ENCODE results near the gene PGP. TPM values are rescaled to one million over a fixed set of nuclear protein-coding genes. Genes with fewer than 3 reads are reported as not detected.

PGP gene
- polyA plus RNA-seq, 1 donor from 2014 or later, result 6.4 TPM

DNA sequence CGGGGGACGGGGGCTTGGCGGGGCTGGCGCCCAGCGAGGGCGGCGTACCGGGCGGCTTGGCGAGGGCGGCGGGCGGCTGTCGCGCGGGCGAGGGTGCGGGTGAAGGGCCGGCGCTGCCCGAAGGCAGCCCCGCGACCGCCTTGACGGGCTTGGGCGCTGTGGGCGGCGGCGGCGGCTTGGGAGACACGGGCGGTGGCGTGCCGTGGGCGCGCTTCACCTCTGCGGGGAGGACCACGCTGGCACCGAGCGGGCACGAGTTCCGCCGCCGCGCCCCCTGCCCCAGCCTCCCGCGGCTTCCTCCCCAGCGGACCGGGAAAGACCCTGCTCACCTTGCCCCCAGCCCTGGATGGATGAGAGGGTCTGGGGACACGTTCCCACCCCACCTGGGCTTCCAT is 35.5 kb downstream of the PGP start:
- H3K27me3 Mint-ChIP-seq, result no peaks in the 10 kb centered on the region
- H3K36me3 Mint-ChIP-seq, result peaks cover 4% of the 10 kb centered on the region
- no peaks in the 10 kb centered on the region for H3K9me3 Mint-ChIP-seq
- no peak overlapping the region for H3K4me3 Mint-ChIP-seq
- peaks cover 0 to 2% (median 0%) of the 10 kb centered on the region in 3 donors for H3K4me1 Mint-ChIP-seq
- no peak overlapping the region for H3K27ac Mint-ChIP-seq

DNA sequence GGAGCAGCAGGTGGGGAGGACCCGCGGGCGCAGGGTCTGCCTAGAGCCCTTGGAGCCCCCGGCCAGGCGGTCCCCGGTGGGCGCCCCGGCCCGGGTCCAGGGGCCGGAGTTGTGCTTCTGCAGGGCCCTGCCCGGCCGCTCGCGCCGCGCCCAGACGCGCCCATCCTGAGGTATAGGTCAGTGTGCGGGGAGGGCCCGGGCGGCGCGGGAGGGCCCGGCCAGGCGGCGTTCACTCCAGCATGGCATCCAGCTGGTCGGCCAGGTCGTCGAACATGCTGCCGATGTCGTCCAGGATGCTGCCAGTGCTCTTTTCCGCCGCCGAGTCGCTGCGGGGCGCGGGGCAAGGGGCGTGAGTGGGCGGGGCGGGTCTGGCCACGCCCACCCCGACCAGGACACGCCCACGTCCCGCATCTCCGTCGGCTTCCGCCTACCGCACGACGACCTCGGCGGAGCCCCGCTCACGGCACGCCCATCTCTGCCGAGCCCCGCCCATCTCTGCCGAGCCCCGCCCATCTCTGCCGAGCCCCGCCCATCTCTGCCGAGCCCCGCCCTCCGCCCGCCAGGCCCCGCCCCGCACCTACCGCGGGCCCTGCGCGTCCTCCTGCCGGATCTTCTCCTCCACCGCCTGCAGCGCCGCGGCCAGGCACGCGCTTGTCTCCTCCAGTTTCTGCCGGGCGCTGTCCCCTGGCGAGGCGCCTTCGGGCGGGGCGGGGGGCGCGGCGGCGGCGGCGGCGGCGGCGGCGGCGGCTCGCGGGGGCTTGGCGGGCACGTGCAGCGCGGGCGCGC is 36.1 kb downstream of the PGP start:
- Mint-ChIP-seq H3K27me3 (no peaks in the 10 kb centered on the region), H3K4me1 (peaks cover 0 to under 1% (median 0%) of the 10 kb centered on the region in 3 donors), H3K9me3 (no peaks in the 10 kb centered on the region), H3K4me3 (no peak overlapping the region), H3K27ac (no peak overlapping the region), H3K36me3 (peaks cover 6% of the 10 kb centered on the region)

DNA sequence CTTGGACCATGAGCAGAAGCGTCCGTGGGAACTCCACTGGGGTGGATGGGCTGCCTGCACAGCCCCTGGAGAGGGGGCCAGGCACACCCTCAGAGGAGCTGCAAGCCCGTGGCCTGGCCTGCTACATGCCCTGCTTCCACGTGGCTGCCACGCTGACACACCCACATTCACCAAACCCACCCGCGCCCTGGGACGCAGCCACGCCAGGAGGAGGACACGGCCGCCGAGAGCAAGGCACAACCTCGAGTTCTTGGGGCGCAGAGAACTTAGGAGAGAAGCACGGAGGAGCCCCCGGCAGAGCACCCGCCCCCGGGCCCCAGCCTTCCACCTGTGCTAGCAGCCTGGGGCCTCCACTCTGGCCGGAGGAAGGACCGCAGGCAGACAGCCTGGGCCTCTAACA is 37.1 kb downstream of the PGP start:
- Mint-ChIP-seq H3K27ac (no peak overlapping the region), H3K27me3 (no peaks in the 10 kb centered on the region), H3K4me3 (peak overlapping the region in 1 of 4 donors; percentile 60), H3K4me1 (no peaks in the 10 kb centered on the region), H3K36me3 (peaks cover 6% of the 10 kb centered on the region), H3K9me3 (no peaks in the 10 kb centered on the region)

DNA sequence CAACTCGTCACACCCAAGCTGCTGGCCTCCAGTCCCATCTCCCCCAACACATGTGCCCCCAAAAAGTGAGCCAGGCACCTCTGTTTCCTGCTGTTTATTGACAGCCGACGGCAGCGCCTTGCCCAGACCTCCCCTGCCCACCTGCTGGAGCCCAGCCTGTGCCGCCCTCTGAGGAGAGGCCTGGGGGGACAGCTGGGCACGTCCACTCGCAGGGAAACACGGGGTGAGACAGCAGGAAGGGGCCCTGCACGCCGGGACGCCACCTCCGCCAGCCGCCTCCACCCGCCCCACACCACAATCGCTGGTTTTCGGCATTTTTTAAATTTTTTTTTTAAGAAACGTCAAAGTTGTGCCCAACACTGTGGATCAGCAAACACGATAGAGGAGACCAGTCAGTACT is 37.5 kb downstream of the PGP start:
- no peaks in the 10 kb centered on the region for H3K4me1 Mint-ChIP-seq
- H3K9me3 Mint-ChIP-seq, result no peaks in the 10 kb centered on the region
- no peaks in the 10 kb centered on the region for H3K27me3 Mint-ChIP-seq
- no peak overlapping the region for H3K27ac Mint-ChIP-seq
- peaks cover 6% of the 10 kb centered on the region for H3K36me3 Mint-ChIP-seq
- H3K4me3 Mint-ChIP-seq, result no peak overlapping the region

DNA sequence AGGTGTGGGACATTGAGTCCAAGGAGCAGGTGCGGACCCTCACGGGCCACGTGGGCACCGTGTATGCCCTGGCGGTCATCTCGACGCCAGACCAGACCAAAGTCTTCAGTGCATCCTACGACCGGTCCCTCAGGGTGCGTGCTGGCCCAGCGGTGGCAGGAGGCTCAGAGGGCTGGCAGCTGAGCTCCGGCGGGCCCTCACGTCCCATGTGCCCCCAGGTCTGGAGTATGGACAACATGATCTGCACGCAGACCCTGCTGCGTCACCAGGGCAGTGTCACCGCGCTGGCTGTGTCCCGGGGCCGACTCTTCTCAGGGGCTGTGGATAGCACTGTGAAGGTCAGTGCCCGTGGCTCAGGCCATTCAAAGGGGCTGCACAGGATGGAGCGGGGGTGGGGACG is 38.6 kb downstream of the PGP start:
- peak overlapping the region in 1 of 4 donors; percentile 28 for H3K4me3 Mint-ChIP-seq
- peaks cover 6% of the 10 kb centered on the region for H3K36me3 Mint-ChIP-seq
- H3K4me1 Mint-ChIP-seq, result no peaks in the 10 kb centered on the region
- H3K27me3 Mint-ChIP-seq, result no peaks in the 10 kb centered on the region
- H3K27ac Mint-ChIP-seq, result no peak overlapping the region
- H3K9me3 Mint-ChIP-seq, result no peaks in the 10 kb centered on the region

DNA sequence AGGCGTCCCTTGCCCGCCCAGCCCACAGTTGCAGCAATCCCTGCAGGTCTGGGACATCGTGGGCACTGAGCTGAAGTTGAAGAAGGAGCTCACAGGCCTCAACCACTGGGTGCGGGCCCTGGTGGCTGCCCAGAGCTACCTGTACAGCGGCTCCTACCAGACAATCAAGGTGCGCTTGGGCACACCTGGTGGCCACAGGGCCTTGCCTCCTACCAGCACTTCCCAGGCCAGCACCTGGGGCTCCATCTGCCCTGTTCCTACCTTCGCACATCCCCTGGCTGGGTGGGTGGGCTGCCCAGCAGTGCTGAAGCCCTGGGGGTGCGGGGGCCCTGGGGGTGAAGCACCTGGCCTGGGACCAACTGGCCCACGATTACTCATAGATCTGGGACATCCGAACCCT is 39.2 kb downstream of the PGP start:
- H3K9me3 Mint-ChIP-seq, result no peaks in the 10 kb centered on the region
- H3K36me3 Mint-ChIP-seq, result peaks cover 6% of the 10 kb centered on the region
- H3K4me3 Mint-ChIP-seq, result no peak overlapping the region
- H3K27me3 Mint-ChIP-seq, result no peaks in the 10 kb centered on the region
- H3K27ac Mint-ChIP-seq, result no peak overlapping the region
- no peaks in the 10 kb centered on the region for H3K4me1 Mint-ChIP-seq

DNA sequence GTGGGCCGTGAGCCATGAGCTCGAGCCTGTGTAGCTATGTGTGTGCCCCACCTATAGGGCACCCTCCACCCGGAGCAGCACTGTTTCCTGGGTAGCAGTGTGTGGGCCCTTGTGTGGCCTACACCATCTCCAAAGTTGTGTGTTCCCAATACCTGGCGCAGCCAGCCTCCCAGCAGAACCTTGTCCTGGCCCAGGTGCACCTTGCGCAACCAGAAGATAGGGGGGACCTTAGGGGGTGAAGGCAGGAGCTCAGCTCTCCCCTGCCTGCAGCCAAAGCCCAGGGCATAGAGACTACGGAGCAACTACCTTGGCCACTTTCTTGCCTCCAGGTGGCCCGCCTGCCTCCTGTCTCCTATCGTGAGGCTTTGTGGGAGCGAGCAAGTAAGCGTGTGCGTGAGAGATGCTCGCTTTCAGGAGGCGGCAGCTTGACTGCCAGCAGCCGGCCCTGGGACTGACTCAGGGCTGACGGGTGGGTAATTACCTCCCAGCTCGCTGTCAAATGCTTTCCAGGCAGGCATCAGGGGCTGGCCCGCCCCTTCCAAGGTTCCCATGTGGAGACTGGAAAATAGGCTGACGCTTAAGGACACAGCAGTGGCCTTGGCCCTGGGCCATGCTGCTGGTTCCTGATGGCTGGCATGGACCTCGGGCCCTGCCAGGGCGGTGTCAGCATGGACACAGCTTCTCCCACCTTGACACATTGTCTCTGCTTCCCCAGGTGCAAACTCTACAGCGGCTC is 40.1 kb downstream of the PGP start:
- Mint-ChIP-seq H3K4me3 (no peak overlapping the region), H3K27me3 (no peaks in the 10 kb centered on the region), H3K27ac (no peak overlapping the region), H3K4me1 (no peaks in the 10 kb centered on the region), H3K36me3 (peaks cover 6% of the 10 kb centered on the region), H3K9me3 (no peaks in the 10 kb centered on the region)

DNA sequence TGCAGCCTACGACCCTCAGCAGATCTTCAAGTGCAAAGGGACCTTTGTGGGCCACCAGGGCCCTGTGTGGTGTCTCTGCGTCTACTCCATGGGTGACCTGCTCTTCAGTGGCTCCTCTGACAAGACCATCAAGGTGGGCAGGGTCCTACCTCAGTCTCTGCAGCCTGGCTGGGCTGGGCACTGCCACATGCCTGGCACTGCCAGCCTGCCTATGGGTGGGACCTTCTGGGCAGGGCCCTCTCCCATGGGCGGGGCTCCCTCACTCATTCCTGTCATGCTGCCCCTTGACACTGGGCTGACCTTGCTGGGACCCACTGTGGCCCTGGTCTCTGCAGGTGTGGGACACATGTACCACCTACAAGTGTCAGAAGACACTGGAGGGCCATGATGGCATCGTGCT is 40.7 kb downstream of the PGP start:
- Mint-ChIP-seq H3K9me3 (no peaks in the 10 kb centered on the region), H3K27me3 (no peaks in the 10 kb centered on the region), H3K27ac (peak overlapping the region in 1 of 3 donors; percentile 62), H3K4me1 (no peaks in the 10 kb centered on the region), H3K4me3 (no peak overlapping the region), H3K36me3 (peaks cover 6% of the 10 kb centered on the region)

DNA sequence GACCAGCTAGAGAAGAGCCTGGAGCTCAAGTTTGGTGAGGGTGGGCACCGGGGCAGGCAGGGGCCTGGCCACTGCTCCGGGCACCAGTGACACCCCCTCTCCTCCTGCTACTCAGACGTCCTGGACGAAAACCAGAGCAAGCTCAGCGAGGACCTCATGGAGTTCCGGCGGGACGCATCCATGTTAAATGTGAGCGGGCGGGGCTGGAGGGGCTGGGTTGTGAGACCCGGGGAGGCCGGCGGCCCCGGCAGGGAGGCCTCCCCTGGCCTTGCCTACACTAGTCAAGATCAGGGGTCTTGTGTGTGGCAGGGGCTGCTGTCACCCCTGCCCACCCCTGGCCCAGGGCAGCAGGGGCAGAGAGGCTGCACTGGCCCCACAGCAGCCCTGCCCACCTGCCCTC is 41.3 kb downstream of the PGP start:
- H3K27ac Mint-ChIP-seq, result no peak overlapping the region
- no peaks in the 10 kb centered on the region for H3K27me3 Mint-ChIP-seq
- H3K36me3 Mint-ChIP-seq, result peaks cover 6% of the 10 kb centered on the region
- H3K4me3 Mint-ChIP-seq, result no peak overlapping the region
- no peaks in the 10 kb centered on the region for H3K9me3 Mint-ChIP-seq
- no peaks in the 10 kb centered on the region for H3K4me1 Mint-ChIP-seq

DNA sequence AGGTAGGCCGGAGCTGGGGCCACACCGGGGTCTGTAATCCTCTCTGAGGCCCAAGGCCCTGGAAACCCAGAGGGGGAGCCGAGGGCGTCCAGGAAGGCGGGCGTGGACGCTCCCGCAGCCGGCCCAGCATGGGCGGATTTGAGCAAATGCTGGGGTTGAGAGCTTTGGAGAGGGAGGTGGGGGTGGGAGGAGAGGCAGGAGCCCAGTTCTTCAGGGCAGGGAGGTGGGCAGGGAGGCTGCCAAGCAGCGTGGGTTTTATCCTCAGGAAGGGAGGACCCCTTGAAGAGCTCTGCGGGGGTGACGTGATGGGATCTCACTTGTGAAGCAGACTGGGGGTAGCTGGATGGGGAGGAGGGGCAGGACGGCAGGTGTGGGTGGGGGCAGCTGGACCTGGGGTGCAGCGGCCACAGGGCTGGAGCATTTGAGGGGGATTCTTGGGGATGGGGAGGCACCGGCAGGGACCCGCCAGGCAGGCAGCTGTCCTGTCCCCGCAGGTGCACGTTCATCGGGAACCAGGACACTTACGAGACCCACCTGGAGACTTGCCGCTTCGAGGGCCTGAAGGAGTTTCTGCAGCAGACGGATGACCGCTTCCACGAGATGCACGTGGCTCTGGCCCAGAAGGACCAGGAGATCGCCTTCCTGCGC is 41.8 kb downstream of the PGP start:
- no peak overlapping the region for H3K4me3 Mint-ChIP-seq

DNA sequence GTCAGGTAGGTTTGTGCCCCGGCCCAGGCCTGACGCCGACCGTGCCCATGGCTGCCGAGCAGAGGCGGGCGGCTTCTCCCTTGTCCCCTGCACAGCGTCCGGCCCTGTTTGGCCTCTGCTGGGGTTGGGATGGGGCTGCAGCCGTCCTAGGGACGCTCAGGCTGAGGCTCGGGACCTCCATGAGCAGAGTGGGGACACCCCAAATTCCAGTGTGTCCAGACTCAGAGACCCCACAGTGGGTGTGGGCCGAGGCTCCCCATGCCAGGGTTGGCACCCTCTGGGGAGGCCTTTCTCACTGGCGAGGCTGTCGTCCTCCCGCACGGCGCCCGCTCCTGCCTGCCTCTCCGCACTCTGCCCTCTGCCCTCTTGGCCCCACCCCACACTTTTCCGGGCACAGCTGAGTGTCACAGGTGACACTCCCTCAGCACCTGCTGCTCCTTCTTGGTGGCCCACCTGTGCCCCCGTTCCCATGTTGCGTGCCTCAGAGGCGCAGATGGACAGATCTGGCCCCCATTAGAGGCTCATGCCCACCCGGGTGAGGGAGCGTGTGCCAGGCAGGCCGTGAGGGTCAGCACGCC is 43.0 kb downstream of the PGP start:
- H3K4me3 Mint-ChIP-seq, result no peak overlapping the region
- H3K27me3 Mint-ChIP-seq, result no peaks in the 10 kb centered on the region
- H3K27ac Mint-ChIP-seq, result no peak overlapping the region
- peaks cover 6% of the 10 kb centered on the region for H3K36me3 Mint-ChIP-seq
- no peaks in the 10 kb centered on the region for H3K9me3 Mint-ChIP-seq
- no peaks in the 10 kb centered on the region for H3K4me1 Mint-ChIP-seq

More for the DNA sequence above, 41.8 kb downstream of the PGP start:
- Mint-ChIP-seq H3K36me3 (peaks cover 6% of the 10 kb centered on the region), H3K27ac (peak overlapping the region in 1 of 3 donors; percentile 53), H3K9me3 (no peaks in the 10 kb centered on the region), H3K4me1 (no peaks in the 10 kb centered on the region), H3K27me3 (no peaks in the 10 kb centered on the region)

DNA sequence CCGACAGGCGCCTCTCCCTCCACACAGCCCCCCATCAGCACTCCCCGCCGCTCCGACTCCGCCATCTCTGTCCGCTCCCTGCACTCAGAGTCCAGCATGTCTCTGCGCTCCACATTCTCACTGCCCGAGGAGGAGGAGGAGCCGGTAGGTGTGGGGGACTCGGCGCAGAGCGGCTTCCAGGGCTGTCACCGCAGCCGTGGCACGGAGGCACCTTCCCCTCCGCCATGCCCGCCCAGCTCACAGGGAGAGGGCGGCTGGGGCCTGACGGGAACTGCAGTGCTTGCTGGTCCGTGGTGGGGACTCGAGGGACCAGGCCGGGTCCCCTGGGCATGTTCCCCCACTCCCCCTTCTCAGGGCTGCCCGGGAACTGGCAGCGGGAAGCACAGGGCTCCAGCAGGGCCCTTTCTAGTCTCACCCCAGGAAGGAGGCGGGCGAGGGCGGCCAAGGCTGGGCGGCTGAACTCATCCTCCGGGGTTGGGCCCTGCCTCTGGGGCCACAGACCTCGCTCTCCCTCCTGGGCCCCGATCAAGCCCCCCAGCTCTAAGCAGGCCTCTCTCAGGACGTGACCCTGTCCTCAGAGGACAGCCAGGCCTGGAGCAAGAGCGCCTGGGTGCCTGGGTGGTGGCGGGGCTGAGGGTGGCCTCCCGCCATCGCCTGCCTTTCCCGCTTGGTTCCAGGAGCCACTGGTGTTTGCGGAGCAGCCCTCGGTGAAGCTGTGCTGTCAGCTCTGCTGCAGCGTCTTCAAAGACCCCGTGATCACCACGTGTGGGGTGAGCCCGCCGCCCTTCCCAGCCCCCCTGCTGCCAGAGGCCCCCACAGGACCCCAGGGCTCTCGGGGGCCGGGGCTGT is 43.8 kb downstream of the PGP start:
- Mint-ChIP-seq H3K4me1 (no peaks in the 10 kb centered on the region), H3K27ac (no peak overlapping the region), H3K9me3 (no peaks in the 10 kb centered on the region), H3K27me3 (no peaks in the 10 kb centered on the region), H3K4me3 (no peak overlapping the region), H3K36me3 (peaks cover 5% of the 10 kb centered on the region)

DNA sequence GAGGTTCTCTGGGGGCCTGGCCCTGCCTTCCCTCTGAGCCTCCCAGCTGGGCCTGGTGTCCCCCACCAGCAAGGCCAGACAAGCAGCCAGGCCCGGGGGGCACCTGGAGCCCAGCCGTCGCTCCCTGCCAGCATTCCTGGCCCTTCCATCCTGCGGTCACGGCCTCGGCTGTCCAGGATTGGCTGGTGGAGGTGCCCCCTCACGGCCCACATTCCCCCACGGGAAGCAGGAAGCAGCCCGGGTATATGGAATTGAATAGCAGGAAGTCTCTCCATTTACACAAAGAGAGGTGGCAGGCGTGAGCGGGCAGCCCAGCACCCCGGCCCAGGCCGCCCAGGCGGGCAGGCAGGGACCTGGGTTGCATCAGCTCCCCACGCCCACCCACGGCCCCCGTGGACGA is 44.6 kb downstream of the PGP start:
- no peak overlapping the region for H3K27ac Mint-ChIP-seq
- H3K4me3 Mint-ChIP-seq, result no peak overlapping the region
- peaks cover 5% of the 10 kb centered on the region for H3K36me3 Mint-ChIP-seq
- H3K9me3 Mint-ChIP-seq, result no peaks in the 10 kb centered on the region
- H3K27me3 Mint-ChIP-seq, result no peaks in the 10 kb centered on the region
- H3K4me1 Mint-ChIP-seq, result no peaks in the 10 kb centered on the region

DNA sequence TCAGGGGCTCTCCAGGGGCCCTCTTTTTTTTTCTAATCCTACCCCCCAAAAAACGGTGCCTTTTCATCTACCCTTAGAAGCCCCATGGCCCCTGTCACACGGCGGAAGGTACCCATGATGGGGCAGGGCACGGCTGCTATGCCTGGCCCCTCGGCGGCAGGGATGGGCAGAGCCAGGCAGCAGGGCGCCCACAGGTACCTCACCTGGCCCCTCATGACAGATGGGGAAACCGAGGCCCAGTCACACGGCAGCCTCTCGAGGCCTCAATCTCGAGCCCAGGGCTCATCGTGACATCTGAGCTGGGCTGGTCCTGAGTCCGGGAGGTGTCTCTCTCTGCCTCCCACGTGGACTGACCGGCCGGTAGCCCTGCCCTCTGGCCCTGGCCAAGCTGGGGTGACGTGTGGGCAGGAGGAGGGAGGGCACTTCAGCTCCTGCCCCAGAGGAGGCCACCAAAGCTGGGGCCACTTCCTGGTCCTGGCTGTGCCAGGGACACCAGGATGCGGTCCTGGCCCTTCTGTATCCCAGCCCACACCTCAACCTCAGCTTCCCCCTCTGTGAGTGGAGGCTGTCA is 47.5 kb downstream of the PGP start:
- H3K4me1 Mint-ChIP-seq, result no peaks in the 10 kb centered on the region
- no peak overlapping the region for H3K4me3 Mint-ChIP-seq
- H3K9me3 Mint-ChIP-seq, result no peaks in the 10 kb centered on the region
- no peaks in the 10 kb centered on the region for H3K36me3 Mint-ChIP-seq
- H3K27me3 Mint-ChIP-seq, result no peaks in the 10 kb centered on the region
- H3K27ac Mint-ChIP-seq, result no peak overlapping the region

Data from IgD-negative memory B cell (primary cell).